ENCODE data around the gene FAM9B.

DNA sequence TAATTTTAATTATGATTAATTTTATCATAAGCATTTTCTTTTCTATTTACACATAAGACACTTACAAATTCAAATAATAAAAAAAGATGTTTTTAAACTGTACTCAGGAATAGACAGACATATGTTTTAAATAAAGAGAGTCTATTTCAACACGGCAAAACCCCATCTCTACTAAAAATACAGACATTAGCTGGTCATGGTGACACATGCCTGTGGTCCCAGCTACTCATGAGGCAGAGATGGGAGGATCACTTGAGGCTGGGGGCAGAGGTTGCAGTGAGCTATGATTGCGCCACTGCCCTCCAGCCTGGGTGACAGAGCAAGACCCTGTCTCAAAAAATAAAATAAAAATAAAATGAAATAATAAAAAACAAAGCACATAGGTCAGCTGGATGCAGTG is 14.8 kb downstream of the FAM9B start:
- TF ChIP-seq, protein P1, sequence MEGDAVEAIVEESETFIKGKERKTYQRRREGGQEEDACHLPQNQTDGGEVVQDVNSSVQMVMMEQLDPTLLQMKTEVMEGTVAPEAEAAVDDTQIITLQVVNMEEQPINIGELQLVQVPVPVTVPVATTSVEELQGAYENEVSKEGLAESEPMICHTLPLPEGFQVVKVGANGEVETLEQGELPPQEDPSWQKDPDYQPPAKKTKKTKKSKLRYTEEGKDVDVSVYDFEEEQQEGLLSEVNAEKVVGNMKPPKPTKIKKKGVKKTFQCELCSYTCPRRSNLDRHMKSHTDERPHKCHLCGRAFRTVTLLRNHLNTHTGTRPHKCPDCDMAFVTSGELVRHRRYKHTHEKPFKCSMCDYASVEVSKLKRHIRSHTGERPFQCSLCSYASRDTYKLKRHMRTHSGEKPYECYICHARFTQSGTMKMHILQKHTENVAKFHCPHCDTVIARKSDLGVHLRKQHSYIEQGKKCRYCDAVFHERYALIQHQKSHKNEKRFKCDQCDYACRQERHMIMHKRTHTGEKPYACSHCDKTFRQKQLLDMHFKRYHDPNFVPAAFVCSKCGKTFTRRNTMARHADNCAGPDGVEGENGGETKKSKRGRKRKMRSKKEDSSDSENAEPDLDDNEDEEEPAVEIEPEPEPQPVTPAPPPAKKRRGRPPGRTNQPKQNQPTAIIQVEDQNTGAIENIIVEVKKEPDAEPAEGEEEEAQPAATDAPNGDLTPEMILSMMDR (IDR thresholded peaks at IDR 0.05; ENCODE audit: low read depth, low read length, poor library complexity, severe bottlenecking): no peak
- TF ChIP-seq EZH2phosphoT487 (IDR thresholded peaks at IDR 0.05; ENCODE audit: borderline replicate concordance, low read length): no peak
